Keratinocyte (primary cell): ENCODE results near the gene ADRA1B.

Experiments
- EZH2 ChIP-seq: IDR thresholded peaks from one replicate; pipeline ENCODE4 v1.6.1; 2012; ENCODE audit warnings: inconsistent platforms, mild to moderate bottlenecking, low read length, moderate library complexity
- TF ChIP-seq, protein P1 (sequence below), 3 experiments: IDR thresholded peaks in 1 of 3; conservative IDR thresholded peaks in 1 of 3; optimal IDR thresholded peaks in 1 of 3; 2 replicates in 2 of 3; 3 replicates in 1 of 3; pipeline versions ENCODE3 to v1.5.1; 2011; ENCODE audit warnings: low read length in 3 of 3, mild to moderate bottlenecking in 3 of 3, moderate library complexity in 2 of 3, control low read depth in 1 of 3, inconsistent platforms in 1 of 3; ENCODE audit not compliant: insufficient read depth in 2 of 3; ENCODE audit errors: extremely low read depth in 1 of 3

DNA sequence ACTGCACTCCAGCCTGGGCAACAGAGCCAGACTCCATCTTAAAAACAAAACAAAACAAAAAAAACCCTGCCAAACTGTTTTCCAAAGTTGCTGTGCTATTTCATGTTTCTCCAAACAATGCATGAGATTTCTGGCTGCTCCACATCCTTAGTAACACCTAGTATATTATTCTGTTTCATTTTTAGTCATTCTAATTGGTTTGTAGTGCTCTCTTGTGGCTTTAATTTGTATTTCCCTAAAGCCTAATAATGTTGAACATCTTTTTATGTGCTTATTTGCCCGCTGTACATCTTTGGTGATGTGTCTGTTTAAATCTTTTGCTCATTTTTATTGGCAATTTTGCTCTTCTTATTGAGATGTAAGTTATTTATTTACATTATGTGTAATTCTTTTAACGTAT lies 74.2 kb downstream of the ADRA1B start:
- TF ChIP-seq, protein P1, sequence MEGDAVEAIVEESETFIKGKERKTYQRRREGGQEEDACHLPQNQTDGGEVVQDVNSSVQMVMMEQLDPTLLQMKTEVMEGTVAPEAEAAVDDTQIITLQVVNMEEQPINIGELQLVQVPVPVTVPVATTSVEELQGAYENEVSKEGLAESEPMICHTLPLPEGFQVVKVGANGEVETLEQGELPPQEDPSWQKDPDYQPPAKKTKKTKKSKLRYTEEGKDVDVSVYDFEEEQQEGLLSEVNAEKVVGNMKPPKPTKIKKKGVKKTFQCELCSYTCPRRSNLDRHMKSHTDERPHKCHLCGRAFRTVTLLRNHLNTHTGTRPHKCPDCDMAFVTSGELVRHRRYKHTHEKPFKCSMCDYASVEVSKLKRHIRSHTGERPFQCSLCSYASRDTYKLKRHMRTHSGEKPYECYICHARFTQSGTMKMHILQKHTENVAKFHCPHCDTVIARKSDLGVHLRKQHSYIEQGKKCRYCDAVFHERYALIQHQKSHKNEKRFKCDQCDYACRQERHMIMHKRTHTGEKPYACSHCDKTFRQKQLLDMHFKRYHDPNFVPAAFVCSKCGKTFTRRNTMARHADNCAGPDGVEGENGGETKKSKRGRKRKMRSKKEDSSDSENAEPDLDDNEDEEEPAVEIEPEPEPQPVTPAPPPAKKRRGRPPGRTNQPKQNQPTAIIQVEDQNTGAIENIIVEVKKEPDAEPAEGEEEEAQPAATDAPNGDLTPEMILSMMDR (optimal IDR thresholded peaks at IDR 0.05 in 1 of 3, IDR thresholded peaks at IDR 0.05 in 1 of 3, conservative IDR thresholded peaks at IDR 0.05 in 1 of 3; ENCODE audit: extremely low read depth in 1 of 3, insufficient read depth in 2 of 3, low read length in 3 of 3): no peak
- TF ChIP-seq EZH2: no peak
